Osteoblast (primary cell): ENCODE data around the gene HS1BP3. TPM values are rescaled to one million over a fixed set of nuclear protein-coding genes. Genes with fewer than 3 reads are reported as not detected.

ENCODE experiments used
- DNase-seq: peaks from one replicate; pipeline ENCODE4 v3.0.0; 2011; ENCODE audit warnings: low spot score, mixed read lengths; ENCODE audit not compliant: insufficient read length; ENCODE audit errors: missing footprints
- H2AFZ ChIP-seq: 2 replicates; pipeline ENCODE4 v1.6.0; 2011; ENCODE audit warnings: mild to moderate bottlenecking, low read length
- H3K27ac ChIP-seq: 2 replicates; pipeline ENCODE4 v1.5.1; 2011; ENCODE audit warnings: mild to moderate bottlenecking, low read depth, low read length, moderate library complexity
- H3K27me3 ChIP-seq: 2 replicates; pipeline ENCODE4 v1.6.0; 2012; ENCODE audit warnings: mild to moderate bottlenecking, control low read depth, inconsistent platforms, low read length, moderate library complexity; ENCODE audit not compliant: insufficient read depth
- H3K36me3 ChIP-seq: 2 replicates; pipeline ENCODE4 v1.5.1; 2011; ENCODE audit warnings: mild to moderate bottlenecking, low read length, control low read depth, moderate library complexity; ENCODE audit not compliant: insufficient read depth
- H3K4me1 ChIP-seq: 2 replicates; pipeline ENCODE4 v1.5.1; 2011; ENCODE audit warnings: mild to moderate bottlenecking, low read length, control low read depth, moderate library complexity; ENCODE audit not compliant: insufficient read depth
- H3K4me2 ChIP-seq: 2 replicates; pipeline ENCODE4 v1.6.0; 2011; ENCODE audit warnings: mild to moderate bottlenecking, low read length; ENCODE audit not compliant: insufficient read depth
- H3K4me3 ChIP-seq: fragments of 200-600 bp; sonication (generic); 3 replicates; pipeline ENCODE4 v1.5.1; 2012; ENCODE audit warnings: mild to moderate bottlenecking, low read length, inconsistent platforms; ENCODE audit not compliant: insufficient read depth
- H3K79me2 ChIP-seq: 2 replicates; pipeline ENCODE4 v1.6.0; 2012; ENCODE audit warnings: mild to moderate bottlenecking, low read length, control low read depth, inconsistent platforms; ENCODE audit not compliant: insufficient read depth
- H3K9me3 ChIP-seq: 2 replicates; pipeline ENCODE4 v1.5.1; 2011; ENCODE audit warnings: low read depth, low read length, control low read depth
- H4K20me1 ChIP-seq: 2 replicates; pipeline ENCODE4 v1.6.0; 2012; ENCODE audit warnings: mild to moderate bottlenecking, low read length, control low read depth; ENCODE audit not compliant: insufficient read depth
- total RNA-seq: library from RNA; depleted of rRNA; stranded (reverse); fragments of >200 nt; gene quantifications from 2 replicates; pipeline ENCODE4 v1.2.3, GENCODE V29; 2012
- TF ChIP-seq, protein P1 (sequence below): IDR thresholded peaks from 2 replicates; pipeline ENCODE4 v1.5.1; 2011; ENCODE audit warnings: mild to moderate bottlenecking, low read depth, low read length, moderate library complexity; ENCODE audit errors: extremely low read depth

Gene HS1BP3
- total RNA-seq, 1 donor, result 47.8 TPM

DNA sequence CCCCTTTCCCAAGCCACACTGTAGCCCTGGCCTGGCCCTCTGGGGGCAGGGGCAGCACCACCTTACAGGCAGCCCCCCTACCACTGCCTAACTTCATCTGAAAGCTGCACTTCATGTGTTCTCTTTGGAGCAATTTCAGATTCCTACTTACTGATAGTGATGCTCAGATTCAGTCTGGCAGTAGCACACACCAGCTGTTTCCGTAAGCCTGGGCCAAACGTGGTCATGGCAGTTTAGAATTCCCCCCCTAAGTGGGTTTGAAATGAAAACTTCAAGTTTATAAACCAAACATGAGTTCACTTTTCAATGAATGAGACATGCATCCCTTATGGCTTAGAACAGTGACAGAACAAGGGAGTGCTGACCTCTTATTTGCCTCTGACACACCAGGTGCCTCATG is 45.5 kb upstream of the HS1BP3 start:
- H3K4me1 ChIP-seq, result peaks cover 13% of the 10 kb centered on the region
- no peaks in the 10 kb centered on the region for H3K36me3 ChIP-seq
- H3K27me3 ChIP-seq, result no peaks in the 10 kb centered on the region
- no peak for DNase-seq
- no peak overlapping the region for H3K27ac ChIP-seq
- TF ChIP-seq, protein P1, sequence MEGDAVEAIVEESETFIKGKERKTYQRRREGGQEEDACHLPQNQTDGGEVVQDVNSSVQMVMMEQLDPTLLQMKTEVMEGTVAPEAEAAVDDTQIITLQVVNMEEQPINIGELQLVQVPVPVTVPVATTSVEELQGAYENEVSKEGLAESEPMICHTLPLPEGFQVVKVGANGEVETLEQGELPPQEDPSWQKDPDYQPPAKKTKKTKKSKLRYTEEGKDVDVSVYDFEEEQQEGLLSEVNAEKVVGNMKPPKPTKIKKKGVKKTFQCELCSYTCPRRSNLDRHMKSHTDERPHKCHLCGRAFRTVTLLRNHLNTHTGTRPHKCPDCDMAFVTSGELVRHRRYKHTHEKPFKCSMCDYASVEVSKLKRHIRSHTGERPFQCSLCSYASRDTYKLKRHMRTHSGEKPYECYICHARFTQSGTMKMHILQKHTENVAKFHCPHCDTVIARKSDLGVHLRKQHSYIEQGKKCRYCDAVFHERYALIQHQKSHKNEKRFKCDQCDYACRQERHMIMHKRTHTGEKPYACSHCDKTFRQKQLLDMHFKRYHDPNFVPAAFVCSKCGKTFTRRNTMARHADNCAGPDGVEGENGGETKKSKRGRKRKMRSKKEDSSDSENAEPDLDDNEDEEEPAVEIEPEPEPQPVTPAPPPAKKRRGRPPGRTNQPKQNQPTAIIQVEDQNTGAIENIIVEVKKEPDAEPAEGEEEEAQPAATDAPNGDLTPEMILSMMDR, result no peak
- no peak overlapping the region for H3K4me2 ChIP-seq
- no peak overlapping the region for H3K4me3 ChIP-seq
- H4K20me1 ChIP-seq, result no peaks in the 10 kb centered on the region
- no peaks in the 10 kb centered on the region for H3K9me3 ChIP-seq
- no peak overlapping the region for H2AFZ ChIP-seq
- no peaks in the 10 kb centered on the region for H3K79me2 ChIP-seq

GRCh38 chr2:20693317-20693716 is 42.4 kb upstream of the HS1BP3 start:
- no peak for DNase-seq
- Histone ChIP-seq H3K4me3 (no peak overlapping the region), H4K20me1 (no peaks in the 10 kb centered on the region), H3K4me2 (no peak overlapping the region), H3K4me1 (no peaks in the 10 kb centered on the region), H3K27me3 (no peaks in the 10 kb centered on the region), H3K9me3 (no peaks in the 10 kb centered on the region), H3K36me3 (no peaks in the 10 kb centered on the region), H3K79me2 (no peaks in the 10 kb centered on the region), H3K27ac (no peak overlapping the region), H2AFZ (no peak overlapping the region)
- TF ChIP-seq, protein P1, result no peak

GRCh38 chr2:20692081-20692480 is 41.2 kb upstream of the HS1BP3 start:
- no peak overlapping the region for H3K27ac ChIP-seq
- no peaks in the 10 kb centered on the region for H3K36me3 ChIP-seq
- DNase-seq, result no peak
- no peak overlapping the region for H2AFZ ChIP-seq
- H3K79me2 ChIP-seq, result no peaks in the 10 kb centered on the region
- TF ChIP-seq, protein P1, result no peak
- no peak overlapping the region for H3K4me2 ChIP-seq
- H3K27me3 ChIP-seq, result no peaks in the 10 kb centered on the region
- no peaks in the 10 kb centered on the region for H3K9me3 ChIP-seq
- H3K4me1 ChIP-seq, result no peaks in the 10 kb centered on the region
- H4K20me1 ChIP-seq, result no peaks in the 10 kb centered on the region
- H3K4me3 ChIP-seq, result no peak overlapping the region

- TF ChIP-seq, protein P1, result no peak
- H3K27ac ChIP-seq, result no peak overlapping the region
- no peaks in the 10 kb centered on the region for H3K9me3 ChIP-seq
- H3K4me3 ChIP-seq, result no peak overlapping the region
- H3K36me3 ChIP-seq, result no peaks in the 10 kb centered on the region
- H2AFZ ChIP-seq, result no peak overlapping the region
- H3K4me1 ChIP-seq, result no peaks in the 10 kb centered on the region
- no peaks in the 10 kb centered on the region for H3K27me3 ChIP-seq
- H4K20me1 ChIP-seq, result no peaks in the 10 kb centered on the region
- H3K79me2 ChIP-seq, result no peaks in the 10 kb centered on the region
- H3K4me2 ChIP-seq, result no peak overlapping the region
- no peak for DNase-seq
These were observed 40.3 kb upstream of the HS1BP3 start for GRCh38 chr2:20691076-20691734.
